A549 (cell line): ENCODE data around the gene PDYN. TPM values are rescaled to one million over a fixed set of nuclear protein-coding genes. Genes with fewer than 3 reads are reported as not detected.

ENCODE experiments used
- ATAC-seq, 2 experiments: fragments of 200-7000 bp in 1 of 2; fragments of >200 bp in 1 of 2; cut with Nextera tagmentation in 1 of 2; cut with Tn5 transposase in 1 of 2; 3 replicates each; pipeline versions ENCODE4 v1.8.0 to v1.9.1; 2018 to 2020; ENCODE audit warnings: mild to moderate bottlenecking in 1 of 2, moderate library complexity in 1 of 2
- CTCF ChIA-PET: fragments of 300-600 bp; sonication (Branson Sonifier 250); formaldehyde crosslinking; extraction: SDS; loops from one replicate; lab custom pipeline; 2021; ENCODE audit warnings: antibody characterized with exemption, inconsistent platforms; lab: Yijun Ruan, JAX
- POLR2A ChIA-PET: fragments of 350-600 bp; formaldehyde crosslinking; extraction: SDS; loops from one replicate; lab custom pipeline; 2021; ENCODE audit warnings: antibody characterized with exemption, inconsistent platforms; lab: Yijun Ruan, JAX
- DNase-seq, 2 experiments: peaks; one replicate each; pipeline versions ENCODE4 v3.0.0 to v3.0.0-alpha.2; 2011 to 2016; ENCODE audit warnings: low read depth in 1 of 2, low spot score in 1 of 2
- FAIRE-seq: peaks from 2 replicates; lab custom pipeline; 2011; peaks lifted over from hg19 to GRCh38; lab: Jason Lieb, UNC
- H3K27ac ChIP-seq, 2 experiments: fragments of >200 bp; sonication (Bioruptor Twin); formaldehyde crosslinking; 3 replicates each; pipeline ENCODE4 v1.5.1; 2016 to 2017
- H3K4me1 ChIP-seq: fragments of >200 bp; sonication (Bioruptor Twin); formaldehyde crosslinking; 3 replicates; pipeline ENCODE4 v1.6.1; 2016
- H3K4me2 ChIP-seq: fragments of >200 bp; sonication (Bioruptor Twin); formaldehyde crosslinking; 3 replicates; pipeline ENCODE4 v1.6.1; 2016
- H3K4me3 ChIP-seq: fragments of >200 bp; sonication (Bioruptor Twin); formaldehyde crosslinking; 3 replicates; pipeline ENCODE4 v1.5.1; 2016
- H3K9me3 ChIP-seq: fragments of >200 bp; sonication (Bioruptor Twin); formaldehyde crosslinking; 3 replicates; pipeline ENCODE4 v1.6.1; 2016
- ATOH8 ChIP-seq: fragments of 250-450 bp; sonication (Bioruptor Pico); IDR thresholded peaks from 2 replicates; pipeline ENCODE4 v1.5.0; 2020; ENCODE audit warnings: low read depth, mild to moderate bottlenecking, moderate library complexity
- CBX2 ChIP-seq: fragments of 200-600 bp; sonication (generic); IDR thresholded peaks from 2 replicates; pipeline ENCODE4 v1.6.1; 2016; ENCODE audit warnings: low read depth, mild to moderate bottlenecking, borderline replicate concordance
- CBX8 ChIP-seq: fragments of 200-600 bp; sonication (generic); IDR thresholded peaks from 2 replicates; pipeline ENCODE4 v1.6.1; 2016
- CEBPB ChIP-seq, 2 experiments: fragments of >200 bp in 1 of 2; sonication (Bioruptor Twin) in 1 of 2; formaldehyde crosslinking in 1 of 2; IDR thresholded peaks; 2 replicates each; pipeline ENCODE4 v1.6.1; 2012 to 2016
- CHD2 ChIP-seq: fragments of 150-350 bp; IDR thresholded peaks from 2 replicates; pipeline ENCODE4 v1.6.1; 2014; ENCODE audit warnings: low read length; ENCODE audit not compliant: partially characterized antibody
- EP300 ChIP-seq, 2 experiments: fragments of >200 bp; sonication (Bioruptor Twin); formaldehyde crosslinking; IDR thresholded peaks; 2 replicates in 1 of 2; 3 replicates in 1 of 2; pipeline ENCODE4 v1.6.1; 2016 to 2017
- ESRRA ChIP-seq: fragments of 150-350 bp; IDR thresholded peaks from 2 replicates; pipeline ENCODE4 v1.6.1; 2014; ENCODE audit warnings: mild to moderate bottlenecking, low read length, borderline replicate concordance
- FOSB ChIP-seq: fragments of 250-450 bp; sonication (Bioruptor Pico); IDR thresholded peaks from 2 replicates; pipeline ENCODE4 v1.5.0; 2020; ENCODE audit warnings: mild to moderate bottlenecking, moderate library complexity
- HDAC2 ChIP-seq: fragments of 200-600 bp; sonication (generic); IDR thresholded peaks from 2 replicates; pipeline ENCODE4 v1.6.1; 2016
- HOXB13 ChIP-seq: fragments of 250-450 bp; sonication (Bioruptor Pico); IDR thresholded peaks from 2 replicates; pipeline ENCODE4 v1.5.0; 2020; ENCODE audit warnings: low read depth, mild to moderate bottlenecking, moderate library complexity
- JUNB ChIP-seq: fragments of >200 bp; sonication (Bioruptor Twin); formaldehyde crosslinking; IDR thresholded peaks from 2 replicates; pipeline ENCODE4 v1.6.1; 2016
- KDM5A ChIP-seq: fragments of 200-600 bp; sonication (generic); IDR thresholded peaks from 2 replicates; pipeline ENCODE4 v1.6.1; 2016; ENCODE audit warnings: antibody characterized with exemption, mild to moderate bottlenecking
- MAFK ChIP-seq: fragments of 450-650 bp; IDR thresholded peaks from 2 replicates; pipeline ENCODE4 v1.6.1; 2014; ENCODE audit not compliant: partially characterized antibody
- NFE2L2 ChIP-seq: fragments of 150-350 bp; conservative IDR thresholded peaks from 2 replicates; pipeline ENCODE4 v1.6.1; 2014; ENCODE audit warnings: low read length
- NR3C1 ChIP-seq: fragments of >200 bp; sonication (Bioruptor Twin); formaldehyde crosslinking; IDR thresholded peaks from 3 replicates; pipeline ENCODE4 v1.6.1; 2017
- PHF8 ChIP-seq: fragments of 200-600 bp; sonication (generic); IDR thresholded peaks from 2 replicates; pipeline ENCODE4 v1.6.1; 2016; ENCODE audit warnings: low read depth, mild to moderate bottlenecking, antibody characterized with exemption, moderate library complexity, borderline replicate concordance
- RAD21 ChIP-seq, 2 experiments: fragments of >200 bp in 1 of 2; sonication (Bioruptor Twin) in 1 of 2; formaldehyde crosslinking in 1 of 2; IDR thresholded peaks in 1 of 2; conservative IDR thresholded peaks in 1 of 2; 2 replicates in 1 of 2; 3 replicates in 1 of 2; pipeline ENCODE4 v1.6.1; 2012 to 2018; ENCODE audit warnings: inconsistent platforms in 1 of 2
- RARB ChIP-seq: fragments of 250-450 bp; sonication (Bioruptor Pico); IDR thresholded peaks from 2 replicates; pipeline ENCODE4 v1.8.0; 2021; ENCODE audit warnings: mild to moderate bottlenecking, moderate library complexity
- RFX5 ChIP-seq: fragments of 450-650 bp; IDR thresholded peaks from 2 replicates; pipeline ENCODE4 v1.7.1; 2014; ENCODE audit warnings: antibody characterized with exemption, mild to moderate bottlenecking, moderate library complexity
- SREBF2 ChIP-seq: fragments of 450-650 bp; IDR thresholded peaks from 2 replicates; pipeline ENCODE4 v1.6.1; 2014; ENCODE audit warnings: mild to moderate bottlenecking, moderate library complexity
- TFCP2L1 ChIP-seq: fragments of 250-450 bp; sonication (Bioruptor Pico); IDR thresholded peaks from 2 replicates; pipeline ENCODE4 v1.5.0; 2021; ENCODE audit warnings: mild to moderate bottlenecking
- USF2 ChIP-seq: fragments of 450-650 bp; IDR thresholded peaks from 2 replicates; pipeline ENCODE4 v1.6.1; 2014; ENCODE audit warnings: antibody characterized with exemption
- ZC3H11A ChIP-seq: fragments of 450-650 bp; IDR thresholded peaks from 2 replicates; pipeline ENCODE4 v1.6.1; 2014; ENCODE audit warnings: antibody characterized with exemption, mild to moderate bottlenecking
- ZFP36 ChIP-seq: fragments of 450-650 bp; IDR thresholded peaks from 2 replicates; pipeline ENCODE4 v1.6.1; 2014; ENCODE audit warnings: borderline replicate concordance; ENCODE audit not compliant: partially characterized antibody
- ZNF302 ChIP-seq: fragments of 250-450 bp; sonication (Bioruptor Pico); IDR thresholded peaks from 2 replicates; pipeline ENCODE4 v1.9.0; 2021; ENCODE audit warnings: inconsistent platforms, mild to moderate bottlenecking, moderate library complexity
- WGBS: methylation state at CpG from one replicate; pipeline ENCODE4 v1.1.6; 2017; ENCODE audit errors: missing lambda C conversion rate; 5-methylcytosine and 5-hydroxymethylcytosine counted together
- polyA plus RNA-seq, 4 experiments: library from polyadenylated mRNA; depleted of rRNA in 3 of 4; stranded (reverse); fragments of >200 nt; fragmentation: RNase III in 1 of 4; extraction: RNeasy Plus Mini Kit Qiagen cat#74134 plus additional on column Dnase treatment in 1 of 4; gene quantifications; 2 replicates in 3 of 4; 3 replicates in 1 of 4; pipeline ENCODE4 v1.2.3, GENCODE V29; 2011 to 2017
- TF ChIP-seq, protein P1 (sequence below): IDR thresholded peaks from 2 replicates; pipeline ENCODE4 v1.6.1; 2012; ENCODE audit warnings: low read depth, borderline replicate concordance
- TF ChIP-seq, protein P2 (sequence below): fragments of >200 bp; sonication (Bioruptor Twin); formaldehyde crosslinking; IDR thresholded peaks from 3 replicates; pipeline ENCODE4 v1.6.1; 2016

Gene PDYN
- polyA plus RNA-seq, 2 of the 4 experiments (the other 2 are of a cell fraction), result not detected

DNA sequence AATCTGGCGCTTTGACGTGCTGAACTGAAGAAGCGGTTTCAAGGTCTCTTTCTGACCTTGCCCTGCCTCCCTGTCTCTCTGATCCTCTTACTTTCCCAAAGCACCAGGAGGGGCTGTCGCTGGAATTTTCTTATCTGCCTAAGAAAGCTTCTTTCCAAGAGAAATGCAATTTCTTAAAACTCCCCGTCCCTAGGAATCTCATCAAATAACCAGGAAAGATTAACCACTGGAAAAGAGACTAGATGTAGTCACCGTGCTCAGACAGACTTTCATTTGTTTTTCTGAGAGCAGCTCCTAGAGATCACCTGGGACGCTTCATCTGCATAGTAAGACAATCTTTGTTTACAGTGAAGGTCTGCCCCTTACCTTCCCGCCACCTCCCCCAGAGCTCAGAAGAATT, 38.6 kb downstream of the PDYN start:
- no peak for TF ChIP-seq ZC3H11A
- TF ChIP-seq CBX2, result no peak
- TF ChIP-seq RFX5, result no peak
- no peak for TF ChIP-seq NR3C1
- no peak for TF ChIP-seq JUNB
- TF ChIP-seq HDAC2, result no peak
- no peak for TF ChIP-seq CEBPB (IDR thresholded peaks at IDR 0.05)
- no peak for TF ChIP-seq KDM5A
- no peak for TF ChIP-seq CBX8
- TF ChIP-seq ATOH8, result no peak
- TF ChIP-seq USF2, result no peak
- no peak for TF ChIP-seq EP300 (IDR thresholded peaks at IDR 0.05)
- no peak for TF ChIP-seq ZNF302 (CRISPR knock-in tag)
- TF ChIP-seq HOXB13 (CRISPR knock-in tag), result no peak
- TF ChIP-seq, protein P1, sequence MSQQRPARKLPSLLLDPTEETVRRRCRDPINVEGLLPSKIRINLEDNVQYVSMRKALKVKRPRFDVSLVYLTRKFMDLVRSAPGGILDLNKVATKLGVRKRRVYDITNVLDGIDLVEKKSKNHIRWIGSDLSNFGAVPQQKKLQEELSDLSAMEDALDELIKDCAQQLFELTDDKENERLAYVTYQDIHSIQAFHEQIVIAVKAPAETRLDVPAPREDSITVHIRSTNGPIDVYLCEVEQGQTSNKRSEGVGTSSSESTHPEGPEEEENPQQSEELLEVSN, result no peak
- H3K4me2 ChIP-seq, result no peak overlapping the region
- no peak for FAIRE-seq
- POLR2A ChIA-PET, result no interaction called here
- 68% methylated on average over 8 of the region's 8 CpGs for WGBS
- no peaks in the 10 kb centered on the region for H3K9me3 ChIP-seq
- H3K4me1 ChIP-seq, result no peaks in the 10 kb centered on the region
- no peak overlapping the region for H3K27ac ChIP-seq
- CTCF ChIA-PET, result interaction anchor here (0.8 to 2.9 kb wide), 7 partner anchors 8 to 217 kb away, joined by 3 to 33 read pairs (median 5); partner anchors contain the start of gene PDYN
- ATAC-seq, result no peak
- H3K4me3 ChIP-seq, result no peak overlapping the region
- no peak for DNase-seq

- no peak for FAIRE-seq
- Histone ChIP-seq H3K4me3 (no peak overlapping the region), H3K27ac (no peak overlapping the region), H3K4me2 (no peak overlapping the region), H3K9me3 (no peaks in the 10 kb centered on the region), H3K4me1 (no peaks in the 10 kb centered on the region)
- ATAC-seq, result no peak
- no peak for DNase-seq
- TF ChIP-seq PHF8 (no peak), SREBF2 (no peak), CBX2 (no peak), MAFK (no peak), JUNB (no peak), FOSB (CRISPR knock-in tag) (no peak), RAD21 (conservative IDR thresholded peaks at IDR 0.05 in 1 of 2, IDR thresholded peaks at IDR 0.05 in 1 of 2) (no peak), ZFP36 (no peak), ESRRA (no peak), EP300 (IDR thresholded peaks at IDR 0.05) (no peak), NFE2L2 (no peak), TFCP2L1 (CRISPR knock-in tag) (no peak), RARB (CRISPR knock-in tag) (no peak), ZC3H11A (no peak), HDAC2 (no peak), CHD2 (no peak)
- TF ChIP-seq, protein P2, sequence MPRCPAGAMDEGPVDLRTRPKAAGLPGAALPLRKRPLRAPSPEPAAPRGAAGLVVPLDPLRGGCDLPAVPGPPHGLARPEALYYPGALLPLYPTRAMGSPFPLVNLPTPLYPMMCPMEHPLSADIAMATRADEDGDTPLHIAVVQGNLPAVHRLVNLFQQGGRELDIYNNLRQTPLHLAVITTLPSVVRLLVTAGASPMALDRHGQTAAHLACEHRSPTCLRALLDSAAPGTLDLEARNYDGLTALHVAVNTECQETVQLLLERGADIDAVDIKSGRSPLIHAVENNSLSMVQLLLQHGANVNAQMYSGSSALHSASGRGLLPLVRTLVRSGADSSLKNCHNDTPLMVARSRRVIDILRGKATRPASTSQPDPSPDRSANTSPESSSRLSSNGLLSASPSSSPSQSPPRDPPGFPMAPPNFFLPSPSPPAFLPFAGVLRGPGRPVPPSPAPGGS, result no peak
- ChIA-PET POLR2A (no interaction called here), CTCF (interaction anchor here (2.0 to 2.9 kb wide), 2 partner anchors 12 to 219 kb away, joined by 6 to 33 read pairs; no protein-coding TSS in a partner anchor)
- 89% methylated on average over 5 of the region's 5 CpGs for WGBS
Observed at GRCh38 chr20:1953621-1954020, 40.2 kb downstream of the PDYN start.
